Measurements from ENCODE around the gene ADAMTS13.

Gene ADAMTS13

DNA sequence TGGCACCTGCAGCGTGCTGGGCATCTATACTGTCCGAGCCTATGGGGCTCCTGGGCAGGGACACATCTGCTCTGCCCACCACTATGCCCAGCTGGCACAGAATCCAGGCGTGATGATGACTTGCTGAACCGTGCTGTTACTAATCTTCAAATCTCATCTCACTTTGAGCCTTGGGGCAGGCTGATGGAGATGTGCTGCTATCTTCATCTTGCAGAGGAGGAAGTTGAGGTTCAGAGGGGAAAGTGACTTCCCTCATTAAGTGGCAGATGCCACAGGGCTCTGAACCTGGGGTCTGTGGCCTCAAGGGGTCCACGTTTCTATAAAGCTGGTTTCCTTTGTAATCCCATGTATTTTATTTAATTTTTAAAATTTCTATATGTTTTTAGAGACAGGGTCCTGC, 52.0 kb downstream of the ADAMTS13 start:
- DNase-seq: no peak

DNA sequence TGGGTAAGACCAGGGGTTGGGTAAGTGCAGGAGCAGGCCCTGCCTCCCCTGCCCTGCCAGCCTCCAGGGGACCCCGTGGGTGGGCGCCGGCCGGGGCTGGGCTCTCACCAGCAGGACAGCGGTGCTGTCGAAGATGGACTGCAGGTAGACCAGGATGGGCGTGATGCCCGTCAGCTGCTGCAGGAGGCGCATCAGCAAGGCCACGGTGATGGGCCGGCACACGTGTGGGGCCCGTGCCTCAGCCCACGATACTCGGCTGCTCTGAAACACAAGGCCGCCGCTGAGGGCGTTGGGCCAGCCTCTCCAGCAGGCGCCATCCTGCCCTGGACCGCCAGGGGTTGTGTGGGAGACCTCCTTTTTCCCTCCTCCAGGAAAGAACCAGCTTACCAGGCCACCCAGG, 52.7 kb downstream of the ADAMTS13 start:
- no peak for DNase-seq

DNA sequence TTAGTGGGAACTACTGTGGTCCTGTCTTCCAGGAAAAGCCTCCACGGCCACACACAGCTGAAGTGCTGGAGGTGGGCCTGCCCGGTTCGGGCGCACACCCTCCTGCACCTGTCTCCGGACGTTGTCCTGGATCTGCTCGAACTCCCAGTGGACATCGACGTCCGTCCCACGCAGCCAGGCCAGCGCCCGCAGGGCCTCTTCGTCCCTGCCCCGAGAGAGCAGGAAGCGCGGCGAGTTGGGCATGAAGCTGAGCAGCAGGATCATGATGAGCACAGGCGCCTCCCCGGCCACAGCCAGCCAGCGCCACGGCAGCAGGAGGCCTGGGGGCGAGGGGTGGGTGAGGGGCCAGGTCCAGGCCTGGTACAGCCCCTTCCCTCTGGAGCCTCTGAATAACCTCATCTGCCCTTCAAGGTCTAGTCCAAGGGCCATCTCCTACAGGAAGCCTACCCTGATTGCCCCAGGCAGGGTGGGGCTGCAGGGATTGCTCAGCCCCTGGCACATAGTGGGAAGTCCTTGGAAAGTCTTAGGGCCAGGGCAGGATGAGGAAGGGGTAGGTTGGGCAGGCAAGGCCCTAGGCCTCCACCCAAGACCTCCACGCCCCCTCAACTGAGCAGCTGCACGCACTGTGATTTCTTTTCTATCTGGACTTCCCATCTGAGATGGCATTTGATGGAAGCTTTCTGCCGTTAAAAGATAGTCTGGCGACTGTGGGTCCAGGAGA, 53.3 kb downstream of the ADAMTS13 start:
- no peak for DNase-seq

DNA sequence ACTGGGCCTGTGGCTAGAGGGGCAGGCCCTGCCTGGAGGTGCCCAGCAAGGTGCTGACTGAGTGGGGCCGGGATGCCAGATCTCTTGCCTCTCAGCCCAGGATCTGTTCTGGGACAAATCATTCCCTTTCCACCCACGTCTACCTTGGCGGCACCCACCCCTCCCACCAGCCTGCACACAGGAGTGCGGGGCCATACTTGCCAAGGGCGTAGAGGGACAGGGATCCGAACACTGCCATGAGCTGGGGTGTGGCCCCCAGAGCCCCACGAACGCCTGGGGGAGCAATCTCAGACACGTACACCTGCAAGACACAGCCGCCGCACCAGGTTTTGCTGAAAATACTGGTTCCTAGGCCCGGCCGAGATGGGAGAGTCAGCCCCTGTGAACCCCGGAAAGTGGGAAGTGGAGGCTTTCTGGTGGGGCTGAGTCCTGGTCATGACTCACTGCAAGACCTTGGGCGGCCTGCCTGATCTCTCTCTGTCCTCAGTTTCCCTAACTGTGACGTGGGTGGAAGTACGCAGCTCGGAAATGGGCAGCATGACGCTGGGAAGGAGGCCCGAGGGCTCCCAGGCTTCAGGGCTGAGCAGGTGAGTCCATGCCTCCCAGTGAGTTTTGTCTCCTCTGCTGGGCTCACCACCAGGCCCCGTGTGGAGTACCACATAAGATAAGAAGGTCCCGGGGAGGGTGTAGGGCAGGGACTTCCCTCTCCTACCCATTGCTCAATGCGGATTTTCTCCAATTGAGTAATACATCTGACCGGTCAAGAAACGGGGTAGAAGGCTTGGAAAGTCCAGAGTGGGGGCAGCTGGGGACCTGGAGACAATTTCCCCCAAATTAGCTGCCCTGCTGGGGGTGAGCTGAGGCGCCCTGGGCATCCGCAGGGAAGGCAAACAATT, 54.1 kb downstream of the ADAMTS13 start:
- DNase-seq: peak; percentile 14

DNA sequence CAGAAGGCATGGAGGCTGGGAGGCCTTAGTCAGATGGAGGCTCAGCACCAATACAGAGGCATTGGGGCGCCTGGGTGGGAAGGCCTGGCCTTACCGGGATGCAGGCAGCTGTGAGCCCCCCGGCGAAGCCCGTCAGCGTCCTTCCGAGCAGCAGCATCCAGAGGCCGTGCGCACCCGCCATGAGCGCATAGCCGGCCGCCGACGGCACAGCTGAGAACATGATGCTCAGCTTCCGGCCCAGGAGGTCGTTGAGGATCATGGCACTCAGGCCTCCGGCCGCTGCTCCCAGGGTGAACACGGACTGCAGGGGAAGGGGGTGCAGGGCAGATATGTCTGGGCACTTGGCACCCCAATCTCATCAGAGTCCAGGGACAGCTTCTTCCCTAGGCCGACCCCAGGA, 54.8 kb downstream of the ADAMTS13 start:
- no peak for DNase-seq

DNA sequence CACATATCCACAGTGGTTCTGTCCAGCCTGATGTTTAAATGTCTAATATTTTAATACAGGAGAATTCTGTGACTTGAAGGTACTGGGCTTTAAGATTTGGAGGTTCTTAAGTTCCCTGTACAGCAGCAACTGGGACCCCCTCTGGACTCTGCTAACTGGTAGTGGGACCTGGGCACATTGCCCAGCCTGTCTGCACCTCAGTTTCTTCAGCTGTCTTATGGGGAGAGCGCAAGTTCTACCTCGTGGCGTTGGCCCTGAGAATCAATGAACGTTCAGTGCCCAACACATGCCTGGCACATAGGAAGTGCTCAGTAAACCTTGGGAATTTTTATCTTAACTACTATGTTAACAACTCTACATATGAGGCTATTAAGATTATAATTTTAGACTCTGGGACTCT, 55.3 kb downstream of the ADAMTS13 start:
- DNase-seq: no peak

DNA sequence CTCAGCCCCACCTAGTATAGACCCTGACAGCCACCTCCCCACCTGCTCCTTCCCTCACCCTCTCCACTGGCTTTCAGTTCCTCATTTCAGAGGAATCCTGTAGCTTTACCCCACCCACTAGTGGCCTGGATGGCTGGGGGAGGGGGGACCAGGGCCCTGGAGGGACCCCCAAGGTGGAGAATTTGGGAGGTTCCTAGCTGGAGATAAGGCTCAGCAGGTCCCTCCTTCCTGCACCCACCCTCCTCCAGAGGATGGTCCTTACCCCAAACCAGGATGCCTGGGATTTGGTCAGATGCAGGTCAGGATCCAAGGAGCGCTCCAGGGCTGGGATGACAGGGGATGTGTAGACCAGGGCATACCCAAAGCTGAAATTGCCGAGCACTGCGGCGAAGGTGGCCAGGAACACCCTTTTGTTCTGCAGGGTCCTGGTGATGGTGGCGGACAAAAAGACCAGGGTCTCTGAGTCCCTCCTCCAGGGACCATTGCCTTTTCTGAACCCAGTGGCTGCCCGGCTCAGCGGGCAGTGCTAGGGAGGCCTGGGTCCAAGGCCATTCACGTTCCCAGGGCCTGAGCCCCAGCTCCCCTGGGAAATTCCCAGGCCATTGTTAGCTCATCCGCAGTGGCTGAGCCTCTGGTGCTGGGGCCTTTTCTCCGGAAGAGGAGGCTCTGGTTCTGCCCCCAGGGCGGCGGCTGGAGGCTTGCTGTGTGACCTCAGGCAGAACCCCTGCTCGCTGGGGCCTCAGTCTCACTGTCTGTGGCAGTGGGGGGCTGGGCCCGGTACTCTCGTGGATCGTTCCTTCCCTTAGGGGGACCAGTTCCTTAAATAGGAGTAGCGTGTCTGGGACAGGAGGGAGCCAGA, 56.1 kb downstream of the ADAMTS13 start:
- DNase-seq: peak; percentile 12

DNA sequence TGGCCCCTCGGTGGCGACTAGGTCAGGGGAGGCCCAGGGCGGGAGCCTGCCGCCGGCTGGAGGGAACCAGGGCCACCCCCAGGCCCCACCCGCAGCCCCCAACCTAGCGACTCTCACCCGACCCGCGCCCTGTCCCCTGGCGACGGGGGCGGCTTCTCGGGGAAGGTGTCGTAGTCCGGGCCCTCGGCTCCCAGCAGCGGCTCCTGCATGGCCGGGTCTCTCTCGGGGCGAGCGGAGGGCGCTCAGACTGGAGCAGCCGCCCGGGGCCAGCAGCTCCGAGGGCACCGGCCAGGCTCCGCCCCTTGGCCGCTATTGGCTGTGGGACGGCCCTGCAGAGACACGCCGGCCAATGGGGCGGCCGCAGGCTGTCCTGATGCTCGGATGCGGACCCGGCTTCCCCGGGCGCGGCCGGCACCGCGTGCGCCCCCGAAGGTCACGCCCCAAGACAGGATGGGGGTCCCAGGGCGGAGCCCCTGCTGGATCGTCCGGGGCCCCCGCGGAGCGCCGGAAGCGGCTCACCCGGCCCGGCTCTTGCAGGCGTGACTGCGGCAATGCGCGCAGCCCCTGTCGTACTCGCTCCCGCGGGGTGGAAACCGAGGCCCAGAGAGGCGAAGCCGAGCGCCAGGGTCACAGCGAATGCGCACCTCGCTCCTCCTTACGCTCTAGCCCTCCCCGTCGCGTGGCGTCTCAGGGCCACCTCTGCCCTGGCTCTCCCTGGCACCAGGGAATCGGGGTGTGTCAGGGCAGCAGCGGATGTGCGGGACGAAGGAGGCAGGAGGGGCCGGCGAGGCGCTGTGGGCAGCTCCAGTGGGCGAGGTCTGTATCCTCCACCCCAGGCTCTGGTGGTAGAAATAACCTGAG, 56.9 kb downstream of the ADAMTS13 start, which contains the start of gene SLC2A6:
TSS of gene SLC2A6 (minus strand) at position 249 of the 861 bp plus-strand sequence. CDS start at position 209, 40 bp downstream.
- DNase-seq: peak; percentile 69

DNA sequence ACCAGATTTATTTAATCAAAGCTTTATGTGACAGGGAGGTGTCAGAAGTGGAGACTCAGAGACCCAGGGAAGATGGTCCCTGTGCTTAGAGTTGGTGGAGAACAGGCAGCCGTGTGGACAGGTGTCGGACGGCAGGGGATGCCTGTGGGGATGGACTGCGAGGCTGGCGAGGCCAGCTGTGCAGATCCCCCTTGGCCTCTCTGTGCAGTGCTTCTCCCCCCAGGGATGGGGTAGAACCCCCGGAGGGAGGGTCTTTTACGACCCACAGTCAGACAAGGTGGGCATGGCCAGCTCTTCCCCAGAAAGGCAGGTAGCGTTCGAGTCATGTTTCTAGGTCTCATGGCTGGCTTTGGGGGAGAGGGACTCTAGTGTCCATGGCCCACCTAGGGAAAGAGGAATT, 61.4 kb downstream of the ADAMTS13 start:
- DNase-seq: no peak

DNA sequence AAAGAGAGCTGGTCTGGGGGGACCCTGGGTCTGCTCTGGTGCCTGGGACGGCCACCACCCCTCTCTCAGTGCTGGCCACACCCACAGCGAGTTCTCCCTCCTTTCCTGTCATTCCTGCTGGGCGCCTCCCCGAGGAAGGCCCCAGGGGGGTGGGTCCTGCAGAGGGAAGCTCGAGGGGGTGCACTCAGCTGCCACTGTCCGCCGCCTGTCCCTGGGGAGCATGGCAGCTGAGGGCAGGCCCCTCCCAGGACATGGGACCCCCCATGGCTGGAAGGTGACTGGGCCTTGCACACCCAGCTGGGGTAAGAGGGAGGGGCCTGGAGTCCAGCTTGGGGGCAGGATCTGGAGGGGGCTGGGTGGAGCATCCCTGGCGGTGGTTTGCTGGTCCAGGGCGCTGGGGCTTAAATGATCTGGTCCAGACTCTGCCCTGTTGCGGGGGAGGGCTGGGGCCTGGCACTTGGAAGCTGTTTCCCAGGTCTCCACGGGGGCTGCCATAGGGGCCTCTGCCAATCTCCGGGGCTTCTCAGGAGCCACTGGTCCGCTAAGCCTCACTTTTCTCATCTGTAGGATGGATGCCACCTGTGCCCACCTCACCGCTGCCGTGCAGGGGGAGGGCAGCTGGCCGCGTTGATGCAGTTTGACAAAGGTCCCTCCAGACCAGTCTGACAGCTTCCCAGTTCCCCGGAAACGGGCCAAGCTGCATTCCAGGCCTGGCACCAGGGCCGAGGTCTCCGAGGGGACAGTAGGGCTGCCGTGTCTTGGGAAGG, 62.7 kb downstream of the ADAMTS13 start:
- DNase-seq: no peak

DNA sequence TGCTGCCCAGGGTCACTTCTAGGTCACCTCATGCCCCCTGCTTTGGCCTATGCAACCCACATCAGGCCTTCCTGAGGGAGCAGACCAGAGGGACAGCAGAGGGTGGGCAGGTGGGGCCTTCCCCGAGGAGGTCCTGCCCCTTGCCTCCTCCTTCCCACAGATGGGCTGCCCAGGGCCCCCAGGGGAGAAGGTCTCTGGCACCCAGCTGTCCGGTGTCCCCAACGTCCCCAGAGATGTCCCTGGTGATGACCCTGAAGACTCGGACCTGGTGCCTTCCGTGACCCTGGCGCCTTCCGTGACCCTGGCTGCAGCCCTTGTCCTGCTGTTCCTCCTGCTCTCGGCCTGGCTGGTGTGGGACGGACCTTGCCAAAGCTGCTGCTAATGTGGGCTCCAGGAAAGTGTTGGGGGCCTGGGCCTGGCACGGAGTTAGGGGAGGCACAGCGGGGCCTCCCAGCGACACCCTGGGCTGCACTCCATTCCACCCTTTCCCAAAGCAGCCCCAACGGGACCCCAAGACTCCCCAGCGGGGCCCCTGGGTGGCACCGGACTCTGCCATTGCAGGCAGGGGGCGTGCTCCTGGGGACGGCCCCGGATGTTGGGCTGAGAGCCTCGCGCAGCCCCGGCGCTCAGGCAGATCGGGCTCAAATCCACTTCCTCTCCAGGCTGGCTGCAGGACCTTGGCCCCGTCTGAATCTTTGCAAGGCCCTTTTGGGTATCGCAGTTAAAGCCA, 63.5 kb downstream of the ADAMTS13 start:
- no peak for DNase-seq

DNA sequence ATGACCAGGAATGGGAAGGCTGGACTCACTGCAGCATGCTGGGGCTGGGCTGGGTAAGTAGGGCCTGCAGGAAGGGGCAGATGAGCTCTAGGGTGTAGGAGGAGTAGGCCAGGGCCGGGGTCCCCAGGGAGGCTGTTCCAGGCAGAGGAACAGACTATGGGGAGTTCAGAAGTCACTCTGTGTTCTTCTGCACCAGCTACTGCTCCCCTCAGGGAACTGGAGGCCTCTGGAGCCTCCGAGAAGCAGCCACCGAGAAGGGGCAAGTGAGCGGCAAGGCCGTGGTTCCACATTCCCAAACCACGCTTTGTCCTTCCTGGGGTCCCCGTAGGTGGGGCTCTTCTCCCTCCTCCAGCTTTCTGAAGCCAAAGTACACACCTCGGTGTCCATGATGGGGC, 65.2 kb downstream of the ADAMTS13 start:
- no peak for DNase-seq

DNA sequence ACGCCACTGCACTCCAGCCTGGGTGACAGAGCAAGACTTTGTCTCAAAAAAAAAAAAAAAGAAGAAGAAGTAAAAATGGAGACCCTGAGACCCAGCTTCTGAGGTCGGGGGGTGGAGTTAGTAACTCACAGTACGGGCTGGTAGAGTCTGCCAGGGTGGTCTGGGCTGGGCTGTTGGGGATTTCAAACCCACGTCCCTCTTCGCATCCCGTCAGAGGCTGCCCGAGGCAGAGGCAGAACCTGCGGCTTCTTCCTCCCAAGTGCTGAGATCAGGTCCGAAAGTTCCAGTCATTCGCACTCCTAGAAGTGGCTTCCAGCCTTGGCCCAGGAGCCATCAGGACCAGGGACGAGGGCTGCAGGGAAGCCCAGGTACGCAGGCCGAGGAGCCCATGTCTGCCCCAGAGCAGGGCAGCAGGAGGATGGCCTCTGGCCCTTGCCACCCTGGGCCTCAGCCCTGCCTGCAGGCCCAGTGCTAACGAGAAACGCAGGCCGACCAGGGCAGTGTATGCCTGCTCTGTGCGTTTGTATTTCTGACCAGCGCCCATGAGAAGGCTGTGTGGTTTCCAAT, 66.6 kb downstream of the ADAMTS13 start:
- DNase-seq: no peak

DNA sequence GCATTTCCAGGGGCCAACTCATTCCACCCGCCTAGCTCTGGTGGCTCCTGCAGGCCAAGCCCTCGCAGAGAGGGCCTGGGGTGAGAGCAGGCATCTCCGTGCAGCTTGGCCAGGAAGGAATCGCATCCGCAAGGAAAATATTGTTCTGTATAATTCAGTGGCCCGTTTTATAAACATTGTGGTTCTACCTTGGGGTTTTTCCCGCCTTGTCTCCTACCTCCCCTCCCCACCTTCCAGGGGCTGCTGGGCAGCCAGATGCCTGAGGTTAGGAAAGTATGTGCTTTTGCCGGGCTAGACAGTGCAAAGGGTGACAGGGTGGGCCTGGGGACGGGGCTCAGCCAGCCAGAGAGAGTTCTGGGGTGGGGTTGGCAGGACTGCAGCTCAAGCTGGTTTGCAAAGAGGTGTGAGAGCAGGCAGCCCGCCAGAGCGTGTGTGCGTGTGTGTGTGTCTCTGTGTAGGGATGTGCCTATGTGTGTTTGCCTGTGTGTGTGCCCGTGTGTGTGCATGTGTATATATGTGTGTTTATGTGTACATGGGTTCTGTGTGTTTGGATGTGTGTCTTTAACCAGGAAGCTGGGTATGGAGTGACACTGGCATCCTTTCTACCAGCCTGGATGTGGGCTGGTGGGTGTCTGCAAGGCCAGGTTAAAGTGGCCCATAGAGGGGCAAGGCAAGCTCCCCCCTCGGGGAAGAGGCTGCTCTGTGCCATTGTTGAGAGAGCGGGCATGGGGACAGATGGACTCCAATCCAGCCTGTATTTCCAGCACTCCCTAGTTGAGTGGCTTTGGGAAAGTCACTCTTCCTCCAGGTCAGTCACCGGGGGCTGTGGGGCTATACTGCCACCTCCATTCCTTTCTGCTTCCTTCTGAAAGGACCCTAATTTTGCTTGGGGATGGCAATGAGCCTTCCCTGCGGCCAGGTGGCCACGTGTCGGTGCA, 67.4 kb downstream of the ADAMTS13 start:
- no peak for DNase-seq

DNA sequence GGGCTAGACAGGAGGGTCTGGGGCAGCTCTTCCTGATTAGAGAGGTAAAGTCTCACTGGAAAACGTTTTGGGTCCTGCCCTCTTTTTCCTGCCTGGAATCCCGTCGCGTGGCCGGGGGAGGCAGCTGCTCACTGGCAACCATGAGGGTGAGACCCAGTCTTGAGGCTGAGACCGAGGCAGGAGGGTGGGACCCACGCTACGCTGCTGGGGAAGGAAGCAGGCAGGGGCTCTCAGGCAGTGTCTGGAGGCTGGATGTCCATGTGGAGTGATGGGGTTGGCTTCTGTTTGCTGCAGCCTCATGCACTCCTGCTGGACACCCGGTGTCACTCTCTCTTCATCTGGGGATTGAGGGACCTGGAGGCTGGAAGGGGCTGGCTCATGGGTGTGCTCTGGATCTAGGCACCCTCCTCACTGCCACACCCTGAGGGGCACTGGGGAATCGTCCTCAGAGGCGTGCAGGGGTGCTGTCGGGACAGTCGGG, 68.1 kb downstream of the ADAMTS13 start:
- DNase-seq: no peak

DNA sequence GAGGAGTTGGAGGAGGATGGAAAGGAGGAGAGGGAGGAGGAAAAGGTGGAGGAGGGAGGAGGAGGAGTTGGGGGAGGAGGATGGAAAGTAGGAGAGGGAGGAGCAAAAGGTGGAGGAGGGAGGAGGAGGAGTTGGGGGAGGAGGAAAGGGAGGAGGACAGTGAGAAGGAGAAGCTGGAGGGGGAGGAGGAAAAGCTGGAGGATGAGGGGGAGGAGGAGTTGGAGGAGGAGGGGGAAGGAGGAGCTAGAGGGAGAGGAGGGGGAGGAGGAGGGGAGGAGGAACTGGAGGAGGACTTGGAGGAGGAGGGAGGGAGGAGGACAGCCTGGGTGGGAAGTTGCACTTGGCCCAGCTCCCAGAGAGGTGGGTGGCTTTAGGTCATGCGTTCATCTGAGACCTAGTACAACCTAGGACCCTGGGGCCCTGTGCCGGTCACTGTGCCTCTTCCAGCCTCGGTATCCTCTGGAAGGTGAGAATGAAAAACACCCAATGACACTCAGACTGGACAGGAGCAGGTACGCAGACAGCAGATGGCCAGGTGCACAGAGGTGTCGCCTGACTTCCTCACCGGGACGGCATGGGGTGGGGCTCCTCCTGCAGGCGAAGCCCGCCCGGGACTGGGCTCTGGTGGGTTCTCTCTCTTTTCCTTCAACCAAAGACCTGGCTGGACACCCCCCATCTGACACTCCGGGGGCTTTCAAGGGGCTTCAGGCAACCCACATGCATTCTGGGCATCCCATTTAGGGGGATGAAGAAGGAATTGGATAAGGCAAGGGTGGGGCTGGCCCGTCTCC, 68.9 kb downstream of the ADAMTS13 start:
- no peak for DNase-seq

DNA sequence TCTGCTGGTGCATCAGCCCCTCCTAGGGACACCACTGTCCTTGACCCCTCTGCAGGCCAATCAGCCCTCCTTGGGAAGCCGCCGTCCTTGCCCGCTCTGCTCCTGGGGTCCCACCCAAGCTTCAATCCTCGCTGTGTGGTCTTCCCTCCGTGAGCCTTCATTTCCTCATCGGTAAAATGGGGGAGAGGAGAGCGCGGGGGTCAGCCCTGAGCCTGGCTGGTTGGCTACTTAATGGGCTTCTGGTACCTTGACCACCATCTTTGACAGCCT, 69.4 kb downstream of the ADAMTS13 start:
- no peak for DNase-seq

All from CD4-positive, alpha-beta T cell treated with Interleukin-4 for 4 hours (primary cell).